NB4 (cell line): ENCODE data around the gene NFATC4.

ENCODE experiments used
- MAX ChIP-seq: IDR thresholded peaks from 2 replicates; pipeline ENCODE4 v1.6.1; 2011; ENCODE audit warnings: low read depth, low read length
- MYC ChIP-seq: IDR thresholded peaks from 2 replicates; pipeline ENCODE4 v1.6.1; 2011; ENCODE audit warnings: low read depth, low read length
- POLR2A ChIP-seq: IDR thresholded peaks from 2 replicates; pipeline ENCODE4 v1.6.1; 2011; ENCODE audit warnings: mild to moderate bottlenecking; ENCODE audit not compliant: insufficient read length; ENCODE audit errors: extremely low read depth
- TF ChIP-seq, protein P1 (sequence below): IDR thresholded peaks from one replicate; pipeline ENCODE4 v1.5.1; 2012; ENCODE audit warnings: low read depth, low read length

- TF ChIP-seq MAX = no peak
- TF ChIP-seq POLR2A = no peak
- TF ChIP-seq, protein P1, sequence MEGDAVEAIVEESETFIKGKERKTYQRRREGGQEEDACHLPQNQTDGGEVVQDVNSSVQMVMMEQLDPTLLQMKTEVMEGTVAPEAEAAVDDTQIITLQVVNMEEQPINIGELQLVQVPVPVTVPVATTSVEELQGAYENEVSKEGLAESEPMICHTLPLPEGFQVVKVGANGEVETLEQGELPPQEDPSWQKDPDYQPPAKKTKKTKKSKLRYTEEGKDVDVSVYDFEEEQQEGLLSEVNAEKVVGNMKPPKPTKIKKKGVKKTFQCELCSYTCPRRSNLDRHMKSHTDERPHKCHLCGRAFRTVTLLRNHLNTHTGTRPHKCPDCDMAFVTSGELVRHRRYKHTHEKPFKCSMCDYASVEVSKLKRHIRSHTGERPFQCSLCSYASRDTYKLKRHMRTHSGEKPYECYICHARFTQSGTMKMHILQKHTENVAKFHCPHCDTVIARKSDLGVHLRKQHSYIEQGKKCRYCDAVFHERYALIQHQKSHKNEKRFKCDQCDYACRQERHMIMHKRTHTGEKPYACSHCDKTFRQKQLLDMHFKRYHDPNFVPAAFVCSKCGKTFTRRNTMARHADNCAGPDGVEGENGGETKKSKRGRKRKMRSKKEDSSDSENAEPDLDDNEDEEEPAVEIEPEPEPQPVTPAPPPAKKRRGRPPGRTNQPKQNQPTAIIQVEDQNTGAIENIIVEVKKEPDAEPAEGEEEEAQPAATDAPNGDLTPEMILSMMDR = no peak
- no peak for TF ChIP-seq MYC
Measured at GRCh38 chr14:24428628-24429394, 60.8 kb downstream of the NFATC4 start.
